ENCODE results near the gene GNG7.
"Not testable (repeated sequence)": the region's sequence is repeated elsewhere in the genome, so short reads cannot be mapped to it uniquely, and the experiment has no call there.

Gene GNG7

GRCh38 chr19:2547033-2547680 is 155.3 kb downstream of the GNG7 start:
- DNase-seq, result no peak

GRCh38 chr19:2546128-2547032 is 156.1 kb downstream of the GNG7 start:
- no peak for DNase-seq

- DNase-seq, result not testable (repeated sequence)
Measured at GRCh38 chr19:2545416-2546127, 156.9 kb downstream of the GNG7 start.

- DNase-seq, result no peak
Measured at GRCh38 chr19:2544576-2545415, 157.7 kb downstream of the GNG7 start.

- DNase-seq, result peak; percentile 56 to 66
Measured at GRCh38 chr19:2543463-2544442, 158.7 kb downstream of the GNG7 start.

- not testable (repeated sequence) for DNase-seq
Measured at GRCh38 chr19:2543072-2543462, 159.4 kb downstream of the GNG7 start.

GRCh38 chr19:2542341-2543069 is 160.0 kb downstream of the GNG7 start:
- no peak for DNase-seq

- DNase-seq, result no peak
Measured at GRCh38 chr19:2540646-2541454, 161.6 kb downstream of the GNG7 start.

- no peak for DNase-seq
Measured at GRCh38 chr19:2540251-2540645, 162.2 kb downstream of the GNG7 start.

GRCh38 chr19:2538096-2538757 is 164.3 kb downstream of the GNG7 start:
- DNase-seq, result no peak

GRCh38 chr19:2537584-2537983 is 164.9 kb downstream of the GNG7 start:
- not testable (repeated sequence) for DNase-seq

GRCh38 chr19:2536461-2536860 is 166.0 kb downstream of the GNG7 start:
- DNase-seq, result no peak

GRCh38 chr19:2534423-2535013 is 168.0 kb downstream of the GNG7 start:
- no peak for DNase-seq

GRCh38 chr19:2533686-2534422 is 168.6 kb downstream of the GNG7 start:
- no peak for DNase-seq

- DNase-seq, result no peak
Measured at GRCh38 chr19:2533072-2533425, 169.4 kb downstream of the GNG7 start.

- no peak for DNase-seq
Measured at GRCh38 chr19:2532252-2533071, 170.0 kb downstream of the GNG7 start.

- not testable (repeated sequence) for DNase-seq
Measured at GRCh38 chr19:2529942-2530341, 172.6 kb downstream of the GNG7 start.
